Urinary bladder (tissue), 4 donors: ENCODE results near the gene PLEKHA5. TPM values are rescaled to one million over a fixed set of nuclear protein-coding genes. Genes with fewer than 3 reads are reported as not detected.
"Not testable (repeated sequence)": the region's sequence is repeated elsewhere in the genome, so short reads cannot be mapped to it uniquely, and the experiment has no call there.

ENCODE experiments used
- DNase-seq: peaks from one replicate; pipeline ENCODE4 v3.0.0-alpha.2; 2015; ENCODE audit errors: extremely low spot score
- H3K27ac ChIP-seq: one replicate; pipeline ENCODE4 v1.5.1; 2013; ENCODE audit warnings: low read depth, mild to moderate bottlenecking, moderate library complexity
- H3K36me3 ChIP-seq: one replicate; pipeline ENCODE4 v1.6.1; 2013; ENCODE audit warnings: mild to moderate bottlenecking, moderate library complexity; ENCODE audit not compliant: insufficient read depth
- H3K4me1 ChIP-seq: one replicate; pipeline ENCODE4 v1.6.1; 2013; ENCODE audit warnings: mild to moderate bottlenecking, moderate library complexity; ENCODE audit not compliant: insufficient read depth
- H3K4me3 ChIP-seq: one replicate; pipeline ENCODE4 v1.5.1; 2013; ENCODE audit warnings: low read depth, low read length
- WGBS: extraction: QIAGEN DNeasy Blood & Tissue Kit; methylation state at CpG from one replicate; pipeline ENCODE4 v1.1.7; 2013; 5-methylcytosine and 5-hydroxymethylcytosine counted together
- polyA plus RNA-seq: library from polyadenylated mRNA; stranded (reverse); fragments of 200-250 nt; gene quantifications from one replicate; pipeline ENCODE4 v1.2.3, GENCODE V29; 2013
- total RNA-seq: library from RNA; depleted of rRNA; stranded (reverse); fragments of >200 nt; gene quantifications from one replicate; pipeline ENCODE4 v1.2.3, GENCODE V29; 2014
- donor health status: healthy with polysubstance abuse.
- donor health status: healthy.

PLEKHA5 gene
- total and polyA plus RNA-seq, 2 donors, result 31.0 to 193 TPM

DNA sequence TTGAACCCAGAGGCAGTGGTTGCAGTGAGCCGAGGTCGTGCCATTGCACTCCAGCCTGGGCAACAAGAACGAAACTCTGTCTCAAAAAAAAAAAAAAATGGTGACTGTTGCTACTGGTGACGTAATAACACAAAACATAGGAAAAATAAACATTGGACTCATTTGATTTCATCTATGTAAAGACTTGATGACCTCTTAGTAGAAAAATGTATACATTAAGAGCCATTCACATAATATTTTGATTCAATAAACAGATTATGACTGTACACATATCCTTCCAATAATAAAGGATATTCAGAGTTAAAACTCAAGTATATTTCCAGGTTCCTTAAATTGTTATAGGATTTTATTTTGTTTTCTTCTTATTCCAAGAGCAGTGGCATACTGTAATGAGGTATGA, 244.1 kb downstream of the PLEKHA5 start:
- no peak for DNase-seq
- 80% methylated on average over 4 of the region's 4 CpGs for WGBS
- Histone ChIP-seq H3K27ac (no peak overlapping the region), H3K4me1 (no peaks in the 10 kb centered on the region), H3K36me3 (peaks cover 4% of the 10 kb centered on the region), H3K4me3 (no peak overlapping the region)

DNA sequence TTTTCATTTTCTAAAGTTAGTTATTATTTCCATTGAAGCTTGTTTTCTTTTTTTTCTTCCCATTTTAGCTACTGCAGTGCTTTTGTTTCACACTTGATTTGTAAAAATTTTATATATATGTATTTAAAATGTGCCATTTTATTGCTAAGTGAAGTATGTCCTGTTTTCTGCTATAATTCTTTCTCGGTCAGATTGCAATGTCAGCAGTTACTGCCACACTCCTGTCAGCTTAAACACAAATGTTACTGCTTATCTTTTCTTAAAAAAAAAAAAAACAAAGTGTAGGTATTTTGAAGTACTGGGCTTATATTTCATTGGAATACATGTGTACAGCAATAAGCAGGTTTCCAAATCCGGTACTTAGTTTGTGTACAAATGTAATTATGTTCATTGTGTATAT, 246.4 kb downstream of the PLEKHA5 start:
- Histone ChIP-seq H3K4me3 (no peak overlapping the region), H3K27ac (no peak overlapping the region), H3K36me3 (peaks cover 6% of the 10 kb centered on the region), H3K4me1 (no peaks in the 10 kb centered on the region)
- no peak for DNase-seq
- 77% methylated on average over 2 of the region's 2 CpGs for WGBS

DNA sequence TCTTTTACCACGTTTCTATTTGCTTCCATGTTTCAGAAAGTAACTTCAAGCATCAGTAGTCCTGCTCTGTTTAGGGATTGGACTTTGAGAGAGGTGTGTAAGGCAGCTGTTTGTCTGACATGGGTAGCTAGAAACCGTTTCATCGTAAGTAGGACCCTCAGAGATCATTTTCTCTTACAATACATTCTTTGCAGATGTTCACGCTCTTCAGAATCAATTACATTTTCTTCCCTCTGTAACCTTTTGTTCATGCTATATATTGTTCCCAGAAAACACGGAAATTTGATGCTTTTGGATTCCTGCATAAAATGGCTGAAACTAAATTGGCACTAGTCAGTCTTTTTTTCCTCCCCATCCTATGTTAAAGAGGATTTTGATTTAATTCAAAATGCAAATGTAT, 247.2 kb downstream of the PLEKHA5 start:
- H3K4me3 ChIP-seq, result no peak overlapping the region
- 91% methylated on average over 5 of the region's 5 CpGs for WGBS
- no peak overlapping the region for H3K27ac ChIP-seq
- peaks cover 3% of the 10 kb centered on the region for H3K36me3 ChIP-seq
- no peak for DNase-seq
- H3K4me1 ChIP-seq, result no peaks in the 10 kb centered on the region

DNA sequence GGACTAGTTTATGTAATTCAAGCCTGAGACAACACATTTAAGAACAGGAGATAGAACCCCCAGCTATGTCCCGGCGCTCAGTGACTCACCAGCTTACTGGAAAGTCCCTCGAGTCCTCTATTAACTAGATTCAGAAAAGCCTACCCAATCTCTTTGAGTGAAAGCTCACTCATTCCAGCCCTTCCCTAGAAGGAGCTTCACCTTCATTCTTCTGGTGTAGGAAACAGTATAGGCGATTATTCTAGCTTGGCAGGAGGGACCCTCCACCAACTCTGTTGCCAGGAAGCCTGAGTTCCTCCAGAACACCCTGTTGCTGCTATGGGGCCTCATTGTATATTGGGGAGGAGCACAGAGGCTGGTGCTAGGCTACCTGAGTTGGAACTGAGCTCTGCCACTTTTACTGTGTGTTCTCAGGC, 252.6 kb downstream of the PLEKHA5 start:
- DNase-seq, result no peak
- Histone ChIP-seq H3K4me1 (no peaks in the 10 kb centered on the region), H3K27ac (no peak overlapping the region), H3K36me3 (peaks cover 2% of the 10 kb centered on the region), H3K4me3 (no peak overlapping the region)
- WGBS, result 42% methylated on average over 4 of the region's 4 CpGs

DNA sequence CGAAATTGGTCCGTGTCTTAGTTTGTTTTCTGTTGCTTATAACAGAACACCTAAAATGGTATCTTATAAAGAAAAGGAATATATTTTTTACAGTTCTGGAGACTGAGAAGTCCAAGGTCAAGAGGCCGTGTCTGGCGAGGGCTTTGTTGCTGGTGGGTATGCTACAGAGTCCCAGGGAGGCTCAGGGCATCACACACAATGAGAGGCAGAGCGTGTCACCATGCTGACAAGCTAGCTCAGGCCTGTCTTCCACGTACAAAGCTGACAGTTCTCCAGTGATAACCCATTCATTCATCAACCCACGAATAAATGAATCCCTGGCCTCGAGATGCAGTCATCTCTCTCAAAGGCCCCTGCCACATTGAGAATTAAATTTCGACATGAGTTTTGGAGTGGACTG, 253.0 kb downstream of the PLEKHA5 start:
- WGBS, result 91% methylated on average over 9 of the region's 9 CpGs
- Histone ChIP-seq H3K27ac (no peak overlapping the region), H3K4me3 (no peak overlapping the region), H3K4me1 (no peaks in the 10 kb centered on the region), H3K36me3 (peaks cover 2% of the 10 kb centered on the region)
- DNase-seq, result no peak

DNA sequence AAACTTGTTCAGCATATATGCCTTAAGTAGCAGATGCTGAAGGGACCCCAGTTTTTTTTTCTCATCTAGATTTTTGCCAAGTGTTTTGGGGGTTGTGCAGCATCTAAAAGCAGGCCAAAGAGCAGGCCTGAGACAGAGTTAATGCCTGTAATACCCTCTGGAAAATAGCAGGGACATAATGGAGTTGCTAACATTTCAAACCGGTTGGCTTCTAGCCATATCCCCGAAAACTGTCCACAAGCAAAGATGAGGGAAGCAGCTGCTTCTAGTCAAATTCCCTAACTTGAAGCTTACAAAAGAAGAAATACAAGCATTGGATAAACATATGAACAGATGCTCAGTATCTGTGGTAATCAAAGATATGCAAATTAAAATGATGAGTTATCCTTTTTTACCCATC, 257.6 kb downstream of the PLEKHA5 start:
- Histone ChIP-seq H3K36me3 (no peaks in the 10 kb centered on the region), H3K27ac (no peak overlapping the region), H3K4me3 (no peak overlapping the region), H3K4me1 (no peaks in the 10 kb centered on the region)
- DNase-seq, result peak; percentile 70
- WGBS, result 29% methylated on average over 2 of the region's 2 CpGs

DNA sequence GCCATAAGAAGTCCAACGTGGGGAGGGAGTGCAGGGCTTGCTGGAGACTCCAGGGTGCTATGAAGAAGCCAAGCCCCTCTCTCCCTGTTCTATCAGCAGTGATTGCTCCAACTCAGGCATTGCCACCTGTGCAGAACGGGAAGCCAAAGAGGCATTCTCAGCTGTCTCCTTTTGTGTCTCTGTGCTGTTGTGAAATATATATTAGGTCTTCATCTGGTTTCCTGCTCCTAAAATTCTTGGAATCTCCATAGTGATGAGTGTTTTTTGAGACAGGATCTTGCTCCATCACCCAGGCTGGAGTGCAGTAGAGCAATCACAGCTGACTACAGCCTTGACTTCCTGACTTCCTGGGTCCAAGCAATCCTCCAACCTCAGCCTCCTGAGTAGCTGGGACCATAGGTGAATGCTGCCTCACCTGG, 258.6 kb downstream of the PLEKHA5 start:
- WGBS, result 47% methylated on average over 2 of the region's 2 CpGs
- Histone ChIP-seq H3K36me3 (no peaks in the 10 kb centered on the region), H3K4me1 (no peaks in the 10 kb centered on the region), H3K27ac (no peak overlapping the region), H3K4me3 (no peak overlapping the region)
- DNase-seq, result no peak

DNA sequence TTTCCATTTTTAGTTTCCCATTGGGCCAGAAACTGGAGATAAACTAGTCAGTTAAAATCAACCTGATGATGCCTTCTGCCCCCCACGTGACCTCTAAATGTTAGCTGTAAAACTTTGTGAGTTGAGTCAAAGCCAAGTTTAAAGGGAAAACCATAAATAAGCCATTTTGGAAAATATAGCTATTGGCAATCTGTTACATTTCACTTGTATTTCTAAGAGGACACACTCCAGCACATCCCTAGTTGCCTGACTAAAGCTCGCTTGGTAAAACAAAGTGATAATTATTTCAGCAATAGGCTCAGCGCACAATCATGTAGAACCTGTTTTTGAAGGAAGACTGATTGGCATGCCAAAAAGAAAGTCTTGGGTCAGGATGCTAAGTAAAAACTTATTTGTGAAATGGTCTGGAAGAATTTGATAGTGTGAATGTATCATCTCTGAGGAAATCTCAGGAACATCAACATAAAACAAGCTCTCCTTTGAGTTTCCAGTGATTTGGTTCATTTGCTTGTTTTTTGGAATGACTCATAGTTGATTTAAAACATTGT, 260.6 kb downstream of the PLEKHA5 start:
- no peak overlapping the region for H3K27ac ChIP-seq
- no peaks in the 10 kb centered on the region for H3K4me1 ChIP-seq
- H3K36me3 ChIP-seq, result no peaks in the 10 kb centered on the region
- 34% methylated on average over 3 of the region's 3 CpGs for WGBS
- no peak overlapping the region for H3K4me3 ChIP-seq
- DNase-seq, result peak; percentile 84

DNA sequence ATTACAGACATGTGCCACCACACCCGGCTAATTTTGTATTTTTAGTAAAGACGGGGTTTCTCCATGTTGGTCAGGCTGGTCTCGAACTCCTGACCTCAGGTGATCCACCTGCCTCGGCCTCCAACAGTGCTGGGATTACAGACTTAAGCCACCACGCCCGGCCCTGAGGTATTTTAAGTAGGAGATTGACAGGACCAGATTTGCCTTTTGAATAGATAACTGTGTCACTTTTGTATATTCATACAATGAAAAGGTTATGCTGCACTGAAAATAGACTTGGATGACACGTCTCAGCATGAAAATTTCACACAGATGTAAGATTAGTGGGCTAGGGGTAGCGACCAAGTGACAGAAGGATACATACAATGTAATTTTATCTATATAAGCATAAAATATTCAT, 263.1 kb downstream of the PLEKHA5 start:
- H3K27ac ChIP-seq, H3K4me1 ChIP-seq, DNase-seq, H3K4me3 ChIP-seq, H3K36me3 ChIP-seq: not testable (repeated sequence)
- 91% methylated on average over 8 of the region's 8 CpGs for WGBS

DNA sequence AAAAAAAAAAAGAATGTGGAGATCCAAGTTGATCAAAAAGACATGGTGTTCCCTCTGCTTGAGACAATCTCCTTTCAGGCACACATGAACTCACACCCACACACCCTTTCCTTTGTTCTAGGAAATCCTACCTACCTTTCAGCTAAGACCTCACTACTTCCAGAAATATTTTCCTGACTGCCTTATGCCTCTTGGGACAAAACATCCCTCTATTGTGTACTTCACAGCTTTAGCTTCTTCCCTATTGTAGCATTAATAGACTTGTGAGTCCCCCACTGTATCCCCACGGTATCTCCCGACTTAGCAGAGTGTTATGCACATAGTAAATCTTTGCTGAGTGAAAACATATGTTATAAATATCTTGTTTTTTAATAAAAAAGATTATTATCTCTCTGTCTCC, 264.9 kb downstream of the PLEKHA5 start:
- Histone ChIP-seq H3K27ac (no peak overlapping the region), H3K4me3 (no peak overlapping the region), H3K36me3 (no peaks in the 10 kb centered on the region), H3K4me1 (no peaks in the 10 kb centered on the region)
- WGBS, result 48% methylated on average over 2 of the region's 2 CpGs
- DNase-seq, result no peak

DNA sequence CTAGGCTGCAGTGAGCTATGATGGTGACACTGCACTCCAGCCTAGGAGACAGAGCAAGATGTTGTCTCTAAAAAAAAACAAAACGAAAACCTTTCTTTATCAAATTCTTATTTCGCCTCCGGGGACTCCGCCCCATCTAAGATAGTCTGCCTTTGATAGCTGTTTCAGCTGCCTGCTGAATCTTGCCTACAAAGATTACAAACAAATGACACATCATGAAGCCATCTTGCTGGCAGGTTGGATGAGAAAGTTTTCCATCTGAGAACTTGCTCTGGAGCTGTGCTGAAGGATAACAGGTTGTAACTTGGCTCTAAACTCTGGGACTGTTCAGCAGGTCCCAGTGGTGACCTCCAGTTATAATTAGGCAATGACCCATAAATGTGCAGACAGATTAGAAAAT, 268.0 kb downstream of the PLEKHA5 start:
- Histone ChIP-seq H3K27ac (no peak overlapping the region), H3K4me3 (no peak overlapping the region), H3K36me3 (no peaks in the 10 kb centered on the region), H3K4me1 (no peaks in the 10 kb centered on the region)
- WGBS, result 54% methylated on average over 4 of the region's 4 CpGs
- DNase-seq, result no peak

DNA sequence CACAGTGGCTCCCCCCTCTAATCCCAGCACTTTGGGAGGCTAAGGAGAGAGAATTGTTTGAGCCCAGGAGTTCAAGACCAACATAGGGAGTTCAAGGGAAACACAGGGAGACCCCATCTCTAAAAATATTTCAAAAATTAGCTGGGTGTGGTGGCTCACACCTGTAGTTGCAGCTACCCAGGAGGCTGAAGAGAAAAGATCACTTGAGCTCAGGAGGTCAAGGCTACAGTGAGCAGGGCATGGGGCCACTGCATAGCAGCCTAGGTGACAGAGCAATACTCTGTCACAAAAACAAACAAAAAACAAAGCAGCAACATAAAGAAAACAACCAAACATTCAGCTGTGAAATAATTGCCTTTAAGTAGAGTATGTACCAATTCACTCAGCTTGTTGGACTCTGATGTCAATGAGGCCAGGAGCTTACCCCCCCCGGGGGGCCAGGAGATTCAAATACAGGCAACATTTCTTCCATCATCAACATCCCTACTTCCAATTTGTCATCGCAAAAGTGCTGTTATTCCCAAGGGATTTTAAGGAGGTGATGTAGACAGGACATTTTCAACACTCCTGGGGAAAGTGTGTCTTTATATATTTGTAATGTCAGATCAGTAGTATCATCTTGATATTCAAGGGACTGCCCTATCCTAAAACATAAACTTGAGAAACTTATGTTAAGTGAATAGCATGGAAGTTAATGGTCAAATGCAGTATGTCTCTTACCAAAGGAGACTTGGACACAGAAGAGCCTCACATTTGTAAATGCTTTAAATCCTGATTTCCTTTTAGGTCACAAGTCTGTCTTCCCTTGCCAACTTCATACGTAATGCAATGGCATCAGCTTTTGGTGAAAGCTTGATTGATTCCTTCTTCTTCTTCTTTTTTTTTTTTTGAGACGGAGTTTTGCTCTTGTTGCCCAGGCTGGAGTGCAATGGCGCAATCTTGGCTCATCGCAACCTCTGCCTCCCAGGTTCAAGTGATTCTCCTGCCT, 269.1 kb downstream of the PLEKHA5 start:
- Histone ChIP-seq H3K4me1 (no peaks in the 10 kb centered on the region), H3K4me3 (no peak overlapping the region), H3K27ac (no peak overlapping the region), H3K36me3 (no peaks in the 10 kb centered on the region)
- 60% methylated on average over 6 of the region's 6 CpGs for WGBS
- DNase-seq, result no peak

DNA sequence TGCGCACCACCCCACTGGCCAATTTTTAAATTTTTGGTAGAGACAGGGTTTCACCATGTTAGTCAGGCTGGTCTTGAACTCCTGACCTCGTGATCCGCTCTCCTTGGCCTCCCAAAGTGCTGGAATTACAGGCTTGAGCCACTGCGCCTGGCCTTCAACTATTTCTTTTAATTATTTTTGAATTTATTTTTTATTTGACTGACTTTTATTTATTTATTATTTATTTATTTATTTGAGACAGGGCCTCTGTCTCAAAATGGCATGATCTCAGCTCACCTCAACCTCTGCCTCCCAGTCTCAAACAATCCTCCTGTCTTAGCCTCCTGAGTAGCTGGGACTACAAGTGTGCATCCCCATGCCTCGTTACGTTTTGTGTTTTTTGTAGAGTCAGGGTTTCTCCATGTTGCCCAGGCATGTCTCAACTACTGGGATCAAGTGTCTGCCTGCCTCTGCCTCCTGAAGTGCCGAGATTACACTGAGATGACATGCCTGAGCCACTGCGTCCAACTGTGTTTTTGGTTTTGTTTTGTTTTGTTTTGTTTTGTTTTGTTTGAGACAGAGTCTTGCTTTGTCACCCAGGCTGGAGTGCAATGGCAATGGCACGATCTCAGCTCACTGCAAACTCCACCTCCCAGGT, 271.2 kb downstream of the PLEKHA5 start:
- not testable (repeated sequence) for DNase-seq, H3K27ac ChIP-seq, H3K4me3 ChIP-seq, H3K36me3 ChIP-seq, H3K4me1 ChIP-seq
- 93% methylated on average over 9 of the region's 9 CpGs for WGBS

DNA sequence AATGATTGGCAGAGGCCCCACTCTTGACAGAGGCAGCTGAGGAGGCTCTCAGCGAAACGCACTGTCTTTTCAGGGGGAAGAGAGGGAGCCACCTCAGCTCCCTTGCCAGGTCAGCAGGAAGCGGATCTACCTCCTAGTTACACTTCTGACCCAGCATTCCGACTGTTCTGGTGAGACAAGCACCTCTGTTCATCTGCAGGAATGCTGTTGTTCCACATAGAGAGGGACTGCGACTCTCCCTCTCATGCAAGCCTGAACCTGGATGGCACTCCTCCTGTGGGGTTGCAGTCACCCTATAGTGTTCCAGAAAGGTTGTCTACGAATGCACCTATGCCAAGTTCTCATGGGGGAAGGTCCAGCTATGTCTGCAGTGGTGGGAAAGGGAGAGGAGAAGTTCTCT, 272.7 kb downstream of the PLEKHA5 start:
- DNase-seq, result no peak
- no peak overlapping the region for H3K4me3 ChIP-seq
- no peaks in the 10 kb centered on the region for H3K4me1 ChIP-seq
- no peak overlapping the region for H3K27ac ChIP-seq
- H3K36me3 ChIP-seq, result no peaks in the 10 kb centered on the region
- 88% methylated on average over 6 of the region's 6 CpGs for WGBS
